HG02970 (cell line): Measurements from ENCODE around the gene SLC4A4.

Source experiments
- ATAC-seq: cut with Tn5 transposase; IDR thresholded peaks from one replicate; pipeline ENCODE4 v1.9.1; 2021; ENCODE audit warnings: mild to moderate bottlenecking, moderate library complexity, moderate number of reproducible peaks; ENCODE audit not compliant: unreplicated experiment, low FRiP score

The SLC4A4 gene

DNA sequence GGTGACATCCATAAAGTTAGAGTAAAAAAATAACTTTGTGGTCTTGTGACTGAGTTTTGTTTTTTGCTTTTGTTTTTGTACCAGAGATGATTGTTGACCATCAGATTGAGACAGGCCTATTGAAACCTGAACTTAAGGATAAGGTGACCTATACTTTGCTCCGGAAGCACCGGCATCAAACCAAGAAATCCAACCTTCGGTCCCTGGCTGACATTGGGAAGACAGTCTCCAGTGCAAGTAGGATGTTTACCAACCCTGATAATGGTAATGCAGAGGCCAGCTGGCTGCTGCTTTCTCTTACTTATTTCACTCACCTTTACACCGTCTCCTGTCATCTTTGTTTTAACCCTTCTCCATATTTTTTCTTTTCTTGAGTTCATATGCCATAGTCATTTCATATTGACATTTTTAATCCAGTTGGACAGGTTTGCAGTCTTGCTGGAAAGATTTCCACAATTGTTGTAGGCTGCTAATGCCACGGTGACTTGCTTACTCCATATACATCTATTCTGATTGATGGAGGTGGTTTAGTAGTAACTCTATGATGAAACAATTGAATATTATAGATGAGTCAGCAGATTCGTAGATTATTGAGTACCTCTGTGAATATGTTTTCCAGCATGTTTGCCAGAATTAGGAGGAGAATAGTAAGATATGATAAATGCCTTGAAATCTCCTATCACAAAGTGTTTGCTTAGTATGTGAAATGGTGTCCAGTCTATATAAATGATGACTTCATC, 18.3 kb downstream of the SLC4A4 start:
- no peak for ATAC-seq

DNA sequence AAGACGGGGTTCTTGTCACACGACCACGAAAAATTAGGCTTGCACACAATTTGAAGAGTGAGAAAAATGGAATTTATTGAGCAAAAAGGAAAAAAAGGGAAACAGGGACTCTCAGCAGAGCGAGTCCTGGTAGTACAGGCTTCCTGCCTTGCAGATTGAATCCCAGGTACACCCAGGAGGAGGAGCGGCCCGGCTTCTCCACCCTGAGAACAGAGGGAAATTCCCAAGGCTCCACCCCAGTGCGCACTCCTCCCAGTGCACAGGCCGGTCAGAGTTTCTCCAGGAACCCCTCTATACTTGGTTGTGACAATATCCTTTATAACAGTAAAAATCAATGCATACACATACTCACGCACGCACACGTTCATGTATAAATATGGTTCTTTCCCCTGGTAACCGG, 22.0 kb downstream of the SLC4A4 start:
- no peak for ATAC-seq

DNA sequence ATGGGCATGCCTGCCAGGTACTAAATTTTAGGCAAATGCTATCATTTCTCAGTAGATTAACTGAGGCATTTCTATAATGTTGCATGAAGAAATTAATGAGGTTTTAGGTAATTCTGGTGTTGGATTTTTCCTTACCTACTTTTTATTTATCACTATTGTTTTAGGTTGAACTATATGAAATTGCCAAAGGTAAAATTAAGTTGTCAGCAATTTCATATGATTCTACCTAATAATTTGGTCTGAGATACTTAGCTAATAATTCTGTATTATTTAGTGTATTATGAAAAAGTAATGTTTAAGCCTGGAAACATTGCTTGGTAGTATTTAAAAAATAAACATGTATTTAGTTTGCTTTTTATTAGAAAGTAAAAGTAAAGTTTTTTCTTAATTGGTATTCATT, 22.7 kb downstream of the SLC4A4 start:
- no peak for ATAC-seq

DNA sequence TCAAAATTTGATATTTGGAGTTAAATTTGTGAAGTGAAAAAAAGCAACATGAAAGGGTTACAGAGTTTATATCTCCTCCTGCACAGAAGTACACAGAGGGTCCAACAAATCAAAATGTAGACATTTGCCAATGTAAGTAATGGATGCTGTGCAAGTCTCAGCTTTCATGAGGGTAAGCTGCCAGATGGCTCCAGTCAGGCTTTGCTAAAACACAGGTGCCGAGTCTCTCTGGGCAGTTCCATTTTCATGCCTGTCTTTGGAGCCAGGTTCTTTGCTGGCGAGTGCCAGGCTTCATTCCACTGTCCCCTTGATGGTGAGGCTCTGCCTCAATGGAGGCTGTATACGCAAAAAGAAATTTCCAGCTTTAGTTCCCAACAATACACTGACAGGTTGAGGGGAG, 27.9 kb downstream of the SLC4A4 start:
- no peak for ATAC-seq

DNA sequence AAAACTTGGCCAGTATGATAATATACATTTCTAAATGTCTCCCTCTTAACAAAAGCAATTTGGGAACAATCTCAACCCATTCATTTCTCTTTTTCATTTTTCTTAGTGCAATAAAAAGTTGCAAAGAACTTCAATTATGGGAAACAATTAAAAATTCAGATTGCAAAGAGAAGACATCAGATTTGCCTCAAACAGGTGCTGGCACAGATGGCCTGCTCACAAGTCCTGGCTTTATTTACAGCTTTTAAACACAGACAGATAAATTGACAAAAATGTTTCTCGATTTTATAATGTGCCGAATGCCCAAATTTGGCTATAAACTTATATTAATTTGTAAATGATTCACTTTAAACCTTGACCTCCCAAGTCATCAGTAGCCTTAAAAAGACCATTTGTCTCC, 28.7 kb downstream of the SLC4A4 start:
- ATAC-seq = no peak

DNA sequence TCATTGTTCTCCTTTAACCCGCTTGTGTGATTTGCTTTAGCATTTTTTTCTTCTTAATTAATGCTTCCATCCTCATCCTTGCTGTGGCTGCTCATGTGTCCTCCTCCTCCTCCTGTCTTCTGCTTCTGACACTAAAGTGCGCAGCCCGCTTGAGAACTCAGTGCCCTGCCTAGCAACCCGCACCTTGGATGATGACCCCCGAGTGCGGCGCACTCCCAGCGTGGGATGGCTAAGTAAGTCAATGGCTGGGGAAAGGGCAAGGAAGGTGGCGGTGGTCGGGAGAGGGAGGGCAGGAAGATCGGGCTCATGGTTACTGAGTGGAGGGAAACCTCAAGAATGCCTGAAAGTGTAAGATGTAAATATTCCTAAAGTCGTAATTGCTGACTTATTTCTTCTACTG, 30.1 kb downstream of the SLC4A4 start:
- ATAC-seq = no peak

DNA sequence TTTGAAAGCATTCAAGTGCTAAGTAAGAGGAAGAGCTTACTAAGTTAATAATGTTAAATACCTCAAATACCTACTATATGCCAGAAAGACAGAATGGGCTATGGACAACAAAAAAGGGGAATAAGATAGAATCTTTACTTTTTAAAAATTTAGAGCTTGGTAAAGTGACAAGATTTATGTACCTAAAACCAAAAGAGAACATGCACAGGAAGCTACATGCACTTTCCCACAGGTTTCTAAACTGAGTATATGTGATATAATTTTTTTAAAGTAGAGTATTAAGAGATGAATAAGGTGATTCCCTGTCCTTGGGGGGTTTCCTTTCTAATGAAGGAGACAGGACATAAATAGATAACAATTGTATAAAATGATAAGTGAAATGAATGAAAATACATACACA, 30.7 kb downstream of the SLC4A4 start:
- ATAC-seq = no peak

DNA sequence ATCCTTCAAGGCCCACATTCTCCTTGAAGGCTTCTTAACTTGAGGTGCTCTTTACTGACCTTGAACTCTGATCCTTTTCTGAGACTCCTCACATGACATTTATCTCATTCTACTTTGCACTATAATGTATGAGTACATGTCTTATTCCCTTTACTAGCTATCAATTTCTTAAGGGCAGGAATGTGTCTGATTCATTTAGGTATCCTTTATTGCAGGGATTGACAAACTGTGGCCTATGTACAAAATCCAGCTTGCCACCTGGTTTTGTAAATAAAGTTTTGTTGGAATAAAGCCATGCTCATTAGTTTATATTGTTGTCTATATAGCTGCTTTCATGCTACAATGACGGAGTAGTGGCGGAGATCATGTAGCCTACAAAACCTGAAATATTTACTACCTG, 36.7 kb downstream of the SLC4A4 start:
- no peak for ATAC-seq

DNA sequence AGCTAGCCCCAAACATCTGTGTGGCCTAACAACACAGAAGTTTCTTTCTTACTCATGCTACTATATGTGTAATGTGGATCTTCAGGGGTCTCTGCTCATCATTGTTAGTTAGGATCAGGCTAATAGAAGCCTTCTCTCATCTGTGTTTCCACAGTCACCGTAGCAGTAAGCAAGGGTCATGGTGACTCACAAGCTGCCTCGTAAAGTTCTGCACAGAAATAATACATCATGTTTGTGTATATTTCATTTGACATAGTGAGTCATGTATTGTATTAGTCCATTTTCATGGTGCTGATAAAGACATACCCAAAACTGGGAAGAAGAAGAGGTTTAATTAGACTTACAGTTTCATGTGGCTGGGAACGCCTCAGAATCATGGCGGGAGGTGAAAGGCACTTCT, 38.7 kb downstream of the SLC4A4 start:
- ATAC-seq = no peak

DNA sequence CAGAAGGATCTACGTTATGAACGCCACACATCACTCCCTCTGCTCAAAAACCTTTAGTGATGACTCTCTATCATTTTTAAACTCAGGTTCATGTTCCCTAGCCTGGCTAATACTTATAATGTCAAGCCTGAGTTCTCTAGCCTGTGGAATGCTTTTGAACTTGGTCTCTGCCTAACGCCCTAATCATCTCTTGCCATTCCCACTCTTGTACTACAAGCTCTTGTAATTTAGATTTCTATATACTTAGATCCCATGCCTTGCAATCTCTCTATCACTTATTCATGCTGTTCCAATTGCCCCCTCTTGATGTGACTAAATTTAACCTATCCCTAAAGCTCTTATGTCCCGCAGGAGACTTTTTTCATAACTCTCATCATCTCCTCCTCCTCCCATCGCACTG, 40.3 kb downstream of the SLC4A4 start:
- no peak for ATAC-seq

DNA sequence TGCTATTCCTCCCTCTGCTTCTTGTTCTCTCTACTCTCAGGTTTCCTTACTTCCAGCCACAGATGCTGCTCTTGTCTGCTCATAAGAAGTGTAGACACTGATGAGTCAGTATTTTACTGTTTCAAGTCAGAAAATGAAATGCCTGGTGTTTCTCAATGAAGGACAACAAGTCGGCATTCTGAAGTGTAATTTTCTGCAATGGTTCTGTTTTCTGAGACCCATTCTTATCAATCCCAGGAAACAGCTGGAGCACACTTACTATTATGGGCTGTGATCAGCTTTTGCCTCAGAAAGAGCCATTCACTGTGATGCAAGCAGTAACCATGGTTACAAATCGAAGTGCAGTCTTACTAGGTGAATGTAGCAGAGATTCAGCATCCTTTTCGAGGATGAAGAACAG, 42.0 kb downstream of the SLC4A4 start:
- no peak for ATAC-seq

DNA sequence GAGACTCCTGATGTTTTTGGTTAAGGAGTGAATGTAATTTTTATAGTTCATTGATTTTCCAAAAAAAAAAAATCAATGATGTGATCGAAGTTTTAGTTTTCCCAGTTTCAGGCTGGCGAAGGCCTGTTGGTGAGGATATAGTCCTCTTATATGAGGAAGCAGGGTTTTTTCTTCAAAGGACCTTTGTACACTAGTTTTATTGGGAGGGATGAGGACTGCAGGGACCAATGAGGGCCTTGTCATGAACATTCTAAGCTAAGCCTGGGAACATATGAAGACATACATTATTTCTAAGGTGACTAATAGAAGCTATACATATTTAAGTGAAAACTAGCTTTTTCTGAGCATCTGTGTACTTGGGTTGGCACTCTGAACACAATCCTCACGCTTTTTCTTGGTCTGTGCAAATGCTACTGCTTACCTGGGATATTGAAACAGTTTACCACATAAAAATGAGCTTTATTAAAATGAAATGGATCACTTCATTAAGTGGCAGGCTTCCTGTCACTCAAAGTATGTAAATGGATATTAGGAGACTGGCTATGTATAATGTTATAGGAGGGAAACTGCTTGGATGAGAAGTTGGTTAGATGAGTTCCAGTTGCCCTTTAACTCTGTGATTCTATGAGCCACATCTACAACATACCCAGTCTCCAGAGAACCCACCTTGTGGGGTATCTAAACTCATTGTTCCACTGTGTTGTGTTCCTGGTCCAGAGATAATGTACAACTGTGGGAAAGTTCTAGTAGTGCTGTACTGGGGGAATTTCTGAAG, 43.5 kb downstream of the SLC4A4 start:
- no peak for ATAC-seq

DNA sequence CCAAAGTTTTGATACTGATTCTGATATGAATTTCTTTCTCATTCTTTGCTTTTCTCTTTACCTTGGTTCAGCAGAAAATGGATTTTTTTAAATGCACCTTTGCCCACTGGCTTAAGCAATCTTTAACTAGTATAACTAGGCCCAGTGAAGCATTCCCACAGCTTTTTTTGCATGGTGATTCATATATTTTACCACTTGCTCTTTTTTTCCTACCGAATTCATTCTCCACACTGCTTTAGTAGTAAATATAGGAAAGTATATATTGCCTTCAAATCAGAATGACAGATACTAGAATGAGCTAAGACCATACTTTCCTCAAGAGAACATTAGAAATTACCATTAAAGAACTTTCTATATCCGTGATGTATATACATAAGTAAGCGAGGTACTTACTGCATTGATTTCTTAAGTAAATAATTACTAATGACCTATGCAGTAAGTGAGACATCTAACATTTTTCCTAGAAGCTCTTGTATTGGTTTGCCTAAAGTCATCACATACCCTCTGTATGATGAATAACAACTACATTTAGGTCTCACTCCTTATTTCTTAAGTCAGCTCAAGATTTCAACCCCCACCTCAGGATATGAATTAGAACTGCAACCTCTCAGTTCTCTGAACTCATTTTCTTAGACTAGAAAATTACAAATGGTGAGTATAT, 44.2 kb downstream of the SLC4A4 start:
- ATAC-seq = no peak

DNA sequence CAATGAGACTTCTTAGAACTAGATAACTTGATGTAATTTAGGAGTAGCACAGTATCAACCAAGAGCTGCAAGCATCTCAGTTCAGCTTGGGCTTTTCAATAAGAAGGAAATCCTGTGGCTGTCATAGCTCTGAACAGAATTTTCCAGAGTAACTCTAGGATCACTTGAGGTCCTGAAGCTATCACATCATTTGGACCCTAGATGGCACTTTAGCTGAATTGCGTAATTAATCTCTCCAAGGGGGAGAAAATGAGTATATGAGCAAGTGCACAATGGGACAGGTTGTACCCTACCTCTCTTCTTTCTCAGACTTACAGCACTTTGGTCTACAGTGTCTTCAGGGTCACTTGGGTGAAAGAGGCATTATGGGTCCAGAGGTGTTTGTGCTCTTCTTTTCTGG, 45.2 kb downstream of the SLC4A4 start:
- no peak for ATAC-seq

DNA sequence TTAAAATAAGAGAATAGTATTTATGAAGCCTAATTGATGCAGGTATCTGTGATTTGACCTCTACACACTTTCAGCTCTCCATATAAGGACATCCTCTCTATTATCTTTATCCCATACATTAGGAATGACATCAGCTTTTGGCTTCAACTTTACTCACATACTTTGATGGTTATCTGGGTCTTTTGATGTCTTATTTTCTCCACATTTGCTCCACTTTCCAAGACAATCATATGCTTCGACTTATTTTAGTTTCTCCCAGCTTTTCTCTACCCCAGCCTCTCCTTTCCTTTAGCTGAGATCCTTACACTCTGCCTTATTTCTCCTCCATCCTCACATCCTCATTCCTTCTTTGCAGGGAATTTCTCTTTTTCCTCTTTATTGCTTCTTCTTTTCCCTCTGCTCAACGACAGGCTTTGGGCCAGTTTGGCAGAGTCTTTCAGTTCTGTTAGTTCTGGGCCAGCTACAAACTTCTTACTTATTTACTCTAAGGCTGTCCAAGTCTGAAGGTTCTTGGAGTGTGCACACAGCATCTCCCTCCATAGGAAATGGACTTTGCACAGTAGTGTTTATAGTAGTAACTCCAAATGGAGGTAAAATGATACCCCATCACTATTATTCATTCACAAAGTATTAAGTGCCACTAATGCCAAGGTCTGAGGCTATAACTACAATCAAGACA, 50.5 kb downstream of the SLC4A4 start:
- ATAC-seq = no peak

DNA sequence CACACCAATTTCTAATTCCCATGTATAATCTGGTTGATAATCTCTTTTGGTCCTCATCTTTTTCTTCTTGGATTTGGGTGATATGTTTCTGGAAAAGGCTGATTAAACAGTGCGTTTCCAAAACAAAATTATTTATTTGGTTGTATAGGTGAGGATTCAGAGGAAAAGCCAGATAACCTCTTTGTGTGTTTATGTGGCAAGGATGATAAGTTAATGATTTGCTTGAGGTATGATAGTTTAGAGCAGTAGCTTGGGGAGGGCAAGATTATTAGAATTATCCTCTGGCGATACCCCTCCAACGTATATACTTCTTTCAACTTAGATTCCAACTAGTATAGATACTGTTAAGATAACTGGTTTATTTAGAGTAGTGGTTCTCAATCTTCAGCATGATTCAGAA, 53.3 kb downstream of the SLC4A4 start:
- no peak for ATAC-seq

DNA sequence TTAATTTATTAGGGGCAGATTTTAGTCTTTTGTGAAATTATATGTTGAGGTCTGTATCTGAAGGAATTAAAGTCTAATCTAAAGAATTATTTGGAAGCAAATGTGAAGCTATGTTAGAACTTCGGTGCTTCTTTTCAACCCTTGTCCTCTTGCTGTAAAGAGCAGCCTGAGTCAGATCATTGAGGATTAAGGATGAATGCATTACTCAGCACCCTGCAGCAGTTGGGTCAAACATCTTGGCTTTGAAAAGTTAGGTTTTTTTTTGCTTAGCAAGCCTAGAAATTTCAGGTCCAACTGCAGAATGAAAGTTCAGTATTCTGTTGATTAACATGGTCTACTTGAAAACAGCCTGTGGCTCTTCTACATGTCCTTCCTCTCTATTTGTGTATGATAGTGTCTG, 57.6 kb downstream of the SLC4A4 start:
- no peak for ATAC-seq

DNA sequence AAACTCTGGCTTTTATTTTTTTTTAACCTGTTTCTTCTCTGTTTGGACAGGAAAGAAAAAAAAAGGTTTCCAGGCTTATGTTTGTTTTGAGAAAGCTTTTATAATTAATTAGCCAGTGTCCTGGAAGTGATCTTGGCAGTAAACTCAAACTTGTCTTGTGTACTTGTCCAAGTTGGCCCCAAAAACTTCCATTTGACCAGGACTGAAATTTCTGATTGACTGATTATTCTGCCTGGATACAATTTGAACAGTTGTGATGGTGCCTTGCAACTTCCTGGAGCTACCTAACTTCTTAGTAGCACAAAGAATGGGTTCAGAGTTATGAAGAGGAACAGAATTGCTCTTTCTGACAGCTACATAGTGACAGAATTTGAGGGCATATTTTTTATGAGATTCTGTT, 62.0 kb downstream of the SLC4A4 start:
- ATAC-seq = no peak

DNA sequence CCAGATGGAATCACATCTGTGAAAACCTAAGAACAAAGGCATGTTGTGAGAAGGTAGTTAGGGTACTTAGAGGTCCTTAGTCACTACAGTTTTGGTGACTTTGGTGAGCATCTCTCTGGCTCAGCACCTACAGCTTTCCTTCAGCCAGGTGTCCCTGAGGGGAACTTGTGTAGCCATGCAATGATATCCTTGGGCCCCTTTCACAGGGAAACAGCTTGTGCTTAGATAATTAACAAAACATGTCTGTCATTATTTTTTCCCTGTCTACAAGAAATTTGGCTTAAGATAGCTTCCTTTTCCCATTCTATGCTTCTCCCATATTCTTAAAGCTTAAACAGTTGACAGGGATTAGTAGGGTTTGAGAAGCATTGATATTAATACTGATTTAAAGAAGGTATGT, 63.8 kb downstream of the SLC4A4 start:
- no peak for ATAC-seq

DNA sequence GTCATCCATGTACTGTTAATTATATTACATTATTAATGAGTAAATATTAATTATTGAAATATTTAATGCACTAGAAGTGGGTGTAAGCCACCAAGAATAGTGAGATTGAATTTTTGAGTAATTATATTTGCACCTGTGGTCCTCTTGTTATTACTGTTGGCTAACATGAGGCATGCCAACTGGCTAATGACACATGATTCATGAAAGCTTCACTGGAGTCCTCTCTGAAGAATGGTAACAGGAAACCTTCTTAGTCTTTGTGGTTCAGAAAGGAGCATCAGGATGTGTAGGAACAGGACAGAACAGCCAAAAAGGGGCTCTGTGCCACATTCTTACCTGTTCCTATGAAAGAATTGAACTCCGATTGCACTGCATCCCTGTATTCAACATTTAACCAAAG, 65.2 kb downstream of the SLC4A4 start:
- no peak for ATAC-seq

DNA sequence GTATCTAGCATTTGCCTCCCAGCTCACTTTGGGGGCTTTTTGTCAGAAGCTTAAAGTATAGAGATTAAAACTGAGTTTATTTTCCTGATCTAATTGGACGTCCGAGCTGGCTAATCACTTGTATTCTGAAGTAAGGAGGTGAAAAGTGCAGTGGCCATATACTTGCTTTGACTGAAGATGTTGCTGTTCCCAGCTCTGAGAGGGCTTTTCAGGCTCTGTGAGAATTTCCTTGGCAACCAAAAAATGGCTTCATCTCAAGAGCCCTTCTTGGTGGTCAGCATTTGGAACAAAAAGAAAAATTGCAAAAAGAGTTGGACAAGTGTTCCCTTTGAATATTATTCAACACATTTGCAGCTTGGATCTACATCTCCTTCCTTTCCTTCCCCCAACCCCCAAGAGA, 67.0 kb downstream of the SLC4A4 start:
- no peak for ATAC-seq
